Progenitor cell of endocrine pancreas (in vitro differentiated cells): ENCODE measurements around the gene DOK7. TPM values are rescaled to one million over a fixed set of nuclear protein-coding genes. Genes with fewer than 3 reads are reported as not detected.
"Not testable (repeated sequence)": the region's sequence is repeated elsewhere in the genome, so short reads cannot be mapped to it uniquely, and the experiment has no call there.

Experiments used
- DNase-seq: peaks from one replicate; pipeline ENCODE4 v3.0.0; 2021; ENCODE audit warnings: low spot score; ENCODE audit not compliant: unreplicated experiment
- H3K27ac Mint-ChIP-seq: 2 replicates; pipeline ENCODE4 v1.8.0; 2021; ENCODE audit warnings: mild to moderate bottlenecking, moderate library complexity, mixed read lengths
- H3K27me3 Mint-ChIP-seq: 2 replicates; pipeline ENCODE4 v1.8.0; 2021; ENCODE audit warnings: mixed read lengths
- H3K36me3 Mint-ChIP-seq: 2 replicates; pipeline ENCODE4 v1.8.0; 2022; ENCODE audit warnings: mixed read lengths; ENCODE audit not compliant: insufficient read depth
- H3K4me1 Mint-ChIP-seq: 2 replicates; pipeline ENCODE4 v1.8.0; 2021; ENCODE audit warnings: low read depth, mixed read lengths
- H3K4me3 Mint-ChIP-seq: 2 replicates; pipeline ENCODE4 v1.8.0; 2021; ENCODE audit warnings: low read depth, mild to moderate bottlenecking, moderate library complexity, mixed read lengths
- H3K9me3 Mint-ChIP-seq: 2 replicates; pipeline ENCODE4 v1.8.0; 2021; ENCODE audit warnings: low read depth, mixed read lengths
- CTCF ChIP-seq: fragments of 200-600 bp; sonication (generic); IDR thresholded peaks from one replicate; pipeline ENCODE4 v1.5.0; 2021; ENCODE audit warnings: antibody characterized with exemption, mild to moderate bottlenecking; ENCODE audit not compliant: unreplicated experiment
- total RNA-seq: library from RNA; stranded (reverse); gene quantifications from 2 replicates; pipeline ENCODE4 v1.2.1, GENCODE V29; 2021

The DOK7 gene
- total RNA-seq, 1 donor from 2014 or later = not detected

DNA sequence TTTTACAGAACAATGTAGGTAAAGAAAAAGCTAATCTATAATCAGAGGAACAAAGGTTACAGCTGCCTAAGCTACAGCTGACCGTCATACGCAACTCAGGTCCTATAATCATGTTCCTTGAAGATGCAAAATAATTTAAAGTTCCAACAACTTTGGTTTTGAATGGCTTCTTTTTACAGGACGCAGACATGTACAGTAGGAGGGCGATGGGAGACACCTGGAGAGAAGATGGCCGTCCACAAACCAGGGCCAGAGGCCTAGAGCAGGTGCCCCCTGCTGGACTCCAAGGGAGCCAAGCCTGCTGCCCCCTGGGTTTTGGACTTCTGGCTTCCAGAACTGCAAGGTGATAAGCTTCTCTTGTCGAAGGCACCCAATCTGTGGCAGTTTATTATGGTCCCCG is 10.7 kb upstream of the DOK7 start:
- Mint-ChIP-seq H3K36me3 (peaks cover 3% of the 10 kb centered on the region), H3K4me3 (no peak overlapping the region), H3K4me1 (peaks cover 4% of the 10 kb centered on the region), H3K9me3 (peaks cover 8% of the 10 kb centered on the region), H3K27me3 (peaks cover 3% of the 10 kb centered on the region), H3K27ac (no peak overlapping the region)
- peak; percentile 59 for TF ChIP-seq CTCF
- no peak for DNase-seq

- peaks cover 27% of the 10 kb centered on the region for H3K27me3 Mint-ChIP-seq
- not testable (repeated sequence) for H3K4me1 Mint-ChIP-seq, H3K36me3 Mint-ChIP-seq, DNase-seq, H3K4me3 Mint-ChIP-seq, H3K27ac Mint-ChIP-seq
- peaks cover 13% of the 10 kb centered on the region for H3K9me3 Mint-ChIP-seq
These were observed 7.5 kb upstream of the DOK7 start for GRCh38 chr4:3455596-3455995.

DNA sequence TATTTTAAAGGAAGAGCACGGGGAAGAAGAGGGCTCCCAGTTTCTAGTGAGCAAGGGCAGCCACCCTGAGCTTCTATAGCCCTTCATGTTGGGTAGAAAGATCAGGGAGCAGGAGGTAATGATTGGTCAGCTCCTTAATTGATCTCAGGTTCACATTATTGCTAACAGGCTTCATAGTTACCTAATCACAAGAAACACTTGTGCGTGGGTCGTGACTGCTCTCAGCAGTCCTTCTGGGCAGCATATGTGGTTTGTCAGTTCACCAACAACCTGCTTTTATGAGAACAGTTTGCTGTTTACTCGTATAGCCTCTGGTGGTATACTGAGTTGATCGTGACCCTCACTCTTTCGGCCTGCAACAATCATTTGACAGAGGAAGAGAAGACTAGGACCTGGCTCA is 4.7 kb upstream of the DOK7 start:
- H3K27me3 Mint-ChIP-seq = peaks cover 27% of the 10 kb centered on the region
- H3K4me3 Mint-ChIP-seq = no peak overlapping the region
- no peak for TF ChIP-seq CTCF
- no peaks in the 10 kb centered on the region for H3K4me1 Mint-ChIP-seq
- peaks cover 3% of the 10 kb centered on the region for H3K36me3 Mint-ChIP-seq
- H3K27ac Mint-ChIP-seq = no peak overlapping the region
- no peak for DNase-seq
- peaks cover 13% of the 10 kb centered on the region for H3K9me3 Mint-ChIP-seq

DNA sequence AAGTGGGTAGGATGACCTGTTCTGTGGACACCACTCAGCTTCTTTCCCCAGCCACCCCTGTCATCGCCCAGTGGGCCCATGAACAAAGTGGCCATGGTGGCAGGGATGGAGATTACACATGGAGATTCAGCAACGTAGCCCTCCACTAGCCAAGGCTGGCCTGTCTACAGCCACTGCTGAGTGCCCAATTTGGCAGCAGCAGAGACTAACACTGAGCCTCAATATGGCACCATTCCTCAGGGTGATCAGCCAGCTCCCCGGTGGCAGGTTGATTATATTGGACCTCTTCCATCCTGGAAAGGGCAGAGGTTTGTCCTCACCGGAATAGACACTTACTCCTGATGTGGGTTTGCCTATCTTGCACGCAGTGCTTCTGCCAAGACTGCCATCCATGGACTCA is 4.0 kb upstream of the DOK7 start:
- not testable (repeated sequence) for DNase-seq, H3K36me3 Mint-ChIP-seq, H3K27ac Mint-ChIP-seq, H3K4me3 Mint-ChIP-seq, H3K4me1 Mint-ChIP-seq
- peaks cover 13% of the 10 kb centered on the region for H3K9me3 Mint-ChIP-seq
- peaks cover 27% of the 10 kb centered on the region for H3K27me3 Mint-ChIP-seq

GRCh38 chr4:3460926-3461325 is 2.2 kb upstream of the DOK7 start:
- H3K27me3 Mint-ChIP-seq = peaks cover 40% of the 10 kb centered on the region
- no peaks in the 10 kb centered on the region for H3K36me3 Mint-ChIP-seq
- no peak overlapping the region for H3K4me3 Mint-ChIP-seq
- no peak overlapping the region for H3K27ac Mint-ChIP-seq
- H3K9me3 Mint-ChIP-seq = peaks cover 5% of the 10 kb centered on the region
- no peaks in the 10 kb centered on the region for H3K4me1 Mint-ChIP-seq
- no peak for TF ChIP-seq CTCF
- no peak for DNase-seq

DNA sequence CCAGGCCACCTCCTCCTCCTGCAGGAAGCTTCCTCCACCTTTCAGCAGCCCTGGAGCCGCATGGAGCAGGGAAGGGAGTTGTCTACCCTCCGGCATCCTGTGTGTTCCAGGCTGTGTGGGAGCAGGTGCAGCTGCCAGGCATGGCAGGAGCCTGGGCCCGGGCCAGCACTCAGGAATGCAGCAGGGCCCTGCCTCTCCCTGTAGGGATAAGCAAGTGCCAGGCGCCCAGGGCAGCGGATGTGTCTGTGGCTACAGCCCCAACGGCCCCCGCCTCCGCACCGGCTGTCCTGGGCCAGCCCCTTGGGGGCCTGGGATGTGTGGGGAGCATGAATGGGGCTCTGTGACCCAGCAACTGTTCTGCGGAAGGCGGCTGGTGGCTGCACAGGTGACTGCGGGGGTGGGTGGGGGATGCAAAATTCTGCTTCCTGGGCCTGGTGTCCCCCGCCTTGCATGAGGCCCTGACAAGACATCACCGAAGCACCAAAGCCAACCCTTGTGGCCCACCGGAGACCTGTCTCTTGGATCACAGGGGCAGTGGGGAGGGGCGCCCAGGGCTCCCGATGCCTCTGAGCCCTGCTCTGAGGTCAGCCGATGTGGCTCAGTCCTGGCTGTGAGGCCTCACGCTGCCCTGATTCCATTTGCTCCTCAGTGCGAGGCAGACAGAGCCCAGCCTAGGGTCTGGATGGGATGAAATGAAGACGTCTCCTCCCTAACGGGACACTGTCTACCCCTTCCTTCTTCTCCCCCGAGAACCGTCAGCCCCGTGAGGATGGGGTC is 1.4 kb upstream of the DOK7 start:
- Mint-ChIP-seq H3K27me3 (peaks cover 44% of the 10 kb centered on the region), H3K9me3 (peaks cover 5% of the 10 kb centered on the region), H3K4me1 (no peaks in the 10 kb centered on the region), H3K27ac (no peak overlapping the region), H3K36me3 (no peaks in the 10 kb centered on the region), H3K4me3 (no peak overlapping the region)
- TF ChIP-seq CTCF = no peak
- no peak for DNase-seq
